Right ventricle myocardium inferior (tissue), 1 donor: ENCODE results near the gene PLA2G2A. TPM values are rescaled to one million over a fixed set of nuclear protein-coding genes. Genes with fewer than 3 reads are reported as not detected.

Source experiments
- ATAC-seq: fragments of 200-7000 bp; cut with Tn5 transposase; one replicate; pipeline ENCODE4 v1.9.1; 2020; ENCODE audit warnings: mild to moderate bottlenecking, moderate library complexity
- DNase-seq: peaks from one replicate; pipeline ENCODE4 v3.0.0; 2021; ENCODE audit errors: missing footprints
- intact Hi-C: fragments of 100-400 bp; cut with DNase I; formaldehyde crosslinking; loops from one replicate; pipeline ENCODE4 v1.11.0; 2022
- total RNA-seq: library from RNA; stranded (reverse); fragmentation: NEBNext Ultra II Directional; extraction: Animal tissue kit (Norgen Biotek cat#: 25700); gene quantifications from one replicate; pipeline ENCODE4 v1.2.1, GENCODE V29; 2021
- donor health status: DM: no; HTN: yes; CAD: no; lungs with severe emphysema.

Gene PLA2G2A
- total RNA-seq, 1 donor from 2014 or later, result 332 TPM

DNA sequence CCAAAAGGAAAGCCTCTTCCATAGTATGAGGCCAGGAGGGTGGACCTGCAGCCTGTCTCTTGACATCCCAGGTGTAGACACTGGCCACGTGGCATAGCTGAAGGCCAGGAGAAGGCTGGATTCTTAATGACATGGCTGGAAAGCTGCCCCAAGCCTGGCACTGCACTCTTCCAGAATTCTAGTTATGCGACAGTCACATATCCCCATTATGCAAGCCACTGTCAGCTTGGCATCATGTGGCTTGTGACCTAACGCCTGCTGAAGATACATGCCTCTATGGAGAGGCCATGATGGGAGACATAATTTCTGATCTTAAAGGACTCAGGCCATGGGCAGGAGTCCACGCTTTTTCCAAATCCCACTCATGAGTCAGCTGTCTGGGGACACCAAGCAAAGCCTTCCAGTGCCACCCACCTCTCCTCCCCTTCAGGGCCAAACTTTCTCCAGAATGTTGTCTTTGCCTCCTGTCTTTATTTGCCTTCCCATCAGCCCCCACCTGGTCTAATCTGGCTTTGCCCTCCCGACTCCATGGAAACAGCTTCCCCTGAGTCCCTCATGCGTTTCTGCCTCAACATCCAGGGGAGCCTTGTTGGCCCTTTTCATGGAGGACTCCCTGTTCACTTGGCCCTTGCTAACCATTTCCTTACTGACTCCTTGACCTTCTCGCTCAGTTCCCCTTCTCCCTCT lies 3.0 kb downstream of the PLA2G2A start:
- ATAC-seq, result no peak
- peak; percentile 59 for DNase-seq
- intact Hi-C loops, result loop anchor here (5.0 to 10.0 kb wide), 4 partner anchors 51 to 176 kb away; partner anchors contain the start of gene PLA2G5

DNA sequence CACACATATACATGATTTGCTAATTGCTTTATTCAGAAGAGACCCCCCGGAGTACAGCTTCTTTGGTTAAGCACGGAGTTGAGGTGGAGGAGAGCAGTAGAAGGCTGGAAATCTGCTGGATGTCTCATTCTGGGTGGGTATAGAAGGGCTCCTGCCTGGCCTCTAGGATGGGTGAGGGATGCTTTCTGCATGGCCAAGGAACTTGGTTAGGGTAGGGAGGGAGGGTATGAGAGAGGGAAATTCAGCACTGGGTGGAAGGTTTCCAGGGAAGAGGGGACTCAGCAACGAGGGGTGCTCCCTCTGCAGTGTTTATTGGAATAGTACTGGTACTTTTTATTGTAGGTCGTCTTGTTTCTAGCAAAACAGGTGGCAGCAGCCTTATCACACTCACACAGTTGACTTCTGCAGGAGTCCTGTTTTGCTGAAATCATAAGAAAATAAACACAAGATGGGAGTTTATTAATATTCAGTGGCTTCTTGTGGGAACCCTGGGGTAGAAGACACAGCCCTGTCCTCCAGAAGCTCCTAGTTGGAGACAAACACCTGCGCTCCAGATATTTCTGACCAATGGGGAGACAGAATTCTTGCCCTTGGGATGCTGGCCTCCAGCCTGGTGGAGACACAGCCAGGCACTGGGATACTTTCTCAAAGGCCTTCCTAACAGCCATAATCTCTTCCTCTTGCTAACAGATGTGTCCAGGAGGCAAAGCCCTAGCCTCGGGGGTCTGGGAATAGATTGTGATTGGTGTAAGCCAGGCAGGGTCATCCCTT lies 3.8 kb downstream of the PLA2G2A start:
- intact Hi-C loops, result loop anchor here (5.0 to 10.0 kb wide), 4 partner anchors 52 to 177 kb away; partner anchors contain the start of gene PLA2G5
- DNase-seq (no peak), ATAC-seq (peak; percentile 9)

DNA sequence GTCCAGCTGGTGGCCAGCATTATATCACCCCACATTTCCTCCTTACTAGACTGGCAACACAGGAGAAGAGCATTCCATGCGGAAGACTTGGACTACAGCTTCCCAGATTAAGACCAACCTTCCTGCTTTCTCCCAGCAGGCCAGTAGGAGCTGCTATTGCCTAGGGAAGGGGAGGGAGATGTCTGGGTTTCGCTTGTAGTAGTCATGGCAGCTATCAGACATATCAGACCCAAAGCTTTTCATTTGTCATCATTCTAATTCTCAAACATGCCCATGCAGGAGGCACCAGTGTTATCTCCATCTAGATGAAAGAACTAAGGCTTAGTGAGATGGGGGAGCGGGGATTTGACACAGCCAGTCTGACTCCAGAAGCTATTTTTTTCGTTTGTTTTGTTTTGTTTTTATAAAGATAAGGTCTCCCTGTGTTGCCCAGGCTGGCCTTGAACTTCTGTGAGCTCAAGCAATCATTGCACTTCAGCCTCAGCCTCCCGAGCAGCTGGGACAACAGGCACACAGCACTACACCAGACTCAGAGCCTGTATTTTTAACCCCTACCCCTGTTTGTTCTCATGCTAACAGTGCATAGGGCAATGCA lies 4.5 kb downstream of the PLA2G2A start:
- ATAC-seq (peak; percentile 82), DNase-seq (no peak)
- intact Hi-C loops, result loop anchor here (5.0 to 10.0 kb wide), 4 partner anchors 52 to 177 kb away; partner anchors contain the start of gene PLA2G5

DNA sequence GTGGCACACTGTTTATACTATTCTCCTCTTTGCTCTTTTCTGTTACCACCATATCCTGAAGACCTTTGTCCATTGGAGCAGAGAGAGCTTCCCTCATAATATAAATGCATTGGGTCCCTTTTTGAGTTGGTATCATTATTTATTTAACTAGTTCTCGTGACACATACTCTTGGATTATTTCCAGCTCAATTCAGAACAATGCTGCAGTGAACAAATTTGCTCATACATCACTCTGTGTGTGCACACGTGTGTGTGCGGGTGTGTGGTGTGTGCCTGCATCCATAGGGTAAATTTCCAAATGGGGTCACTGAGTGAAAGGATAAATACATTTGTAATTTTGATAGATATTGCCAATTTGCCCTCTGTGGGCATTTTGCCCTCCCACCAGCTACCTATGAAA lies 5.8 kb downstream of the PLA2G2A start:
- DNase-seq, result no peak
- intact Hi-C loops, result loop anchor here (10.0 kb wide), 1 partner anchor 101 kb away; the partner anchor contains the start of gene PLA2G5
- ATAC-seq, result no peak

DNA sequence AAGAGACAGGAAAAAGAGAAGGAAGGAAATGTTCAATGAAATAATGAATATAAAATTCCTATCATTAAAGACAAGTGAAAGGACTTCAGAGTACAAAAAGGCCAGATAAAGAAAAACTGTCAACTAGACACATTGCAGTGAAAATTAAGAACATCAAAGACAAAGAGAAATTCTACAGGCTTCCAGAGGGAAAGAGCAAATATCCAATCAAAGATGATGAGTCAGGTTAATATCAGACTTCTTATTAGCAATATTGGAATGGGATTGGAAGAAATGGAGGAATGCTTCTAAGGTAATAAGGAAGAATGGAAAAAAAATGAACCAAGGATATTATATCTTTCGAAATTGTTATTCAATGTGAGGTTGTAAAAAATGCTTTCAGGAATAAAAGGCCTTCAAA lies 7.8 kb downstream of the PLA2G2A start:
- ATAC-seq (no peak), DNase-seq (no peak)
- intact Hi-C loops, result loop anchor here (10.0 kb wide), 1 partner anchor 103 kb away; the partner anchor contains the start of gene PLA2G5

DNA sequence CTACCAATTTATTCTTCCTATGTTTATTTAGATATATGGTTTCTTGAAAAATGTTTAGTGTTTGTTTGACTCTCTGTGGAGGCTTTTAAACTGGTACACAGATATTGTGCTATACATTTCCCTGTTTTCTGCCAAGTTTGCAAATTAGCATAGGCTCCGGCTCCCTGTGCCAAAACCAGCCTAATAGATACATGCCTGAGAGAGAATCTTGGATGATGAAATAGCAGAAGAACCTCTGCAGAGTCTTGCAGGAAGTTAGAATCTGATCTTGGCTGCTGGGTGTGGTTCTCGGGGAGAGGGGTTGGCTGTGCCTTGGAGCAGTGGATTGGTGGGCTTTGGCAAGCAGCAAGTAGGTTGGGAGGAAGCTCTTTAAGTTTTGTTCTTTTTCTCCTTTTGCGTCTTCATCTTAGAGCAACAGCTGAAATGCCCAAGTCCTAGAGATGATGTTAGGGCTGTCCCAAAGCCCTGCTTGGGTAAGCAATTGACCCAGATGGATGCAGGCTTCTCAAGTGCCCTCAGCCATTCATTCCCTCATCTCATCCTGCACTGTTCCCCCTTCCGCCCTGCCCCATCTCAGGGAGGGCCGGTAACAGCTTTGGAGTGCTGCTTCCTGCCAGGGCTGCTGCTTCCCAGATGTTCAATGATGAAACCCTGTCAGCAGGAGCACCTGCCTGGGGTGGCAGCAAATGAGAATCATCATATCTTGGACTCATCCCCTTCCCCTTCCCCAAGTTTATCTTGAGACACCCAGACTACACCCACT lies 9.3 kb downstream of the PLA2G2A start:
- DNase-seq (no peak), ATAC-seq (no peak)
- intact Hi-C loops, result loop anchor here (10.0 kb wide), 1 partner anchor 105 kb away; the partner anchor contains the start of gene PLA2G5

DNA sequence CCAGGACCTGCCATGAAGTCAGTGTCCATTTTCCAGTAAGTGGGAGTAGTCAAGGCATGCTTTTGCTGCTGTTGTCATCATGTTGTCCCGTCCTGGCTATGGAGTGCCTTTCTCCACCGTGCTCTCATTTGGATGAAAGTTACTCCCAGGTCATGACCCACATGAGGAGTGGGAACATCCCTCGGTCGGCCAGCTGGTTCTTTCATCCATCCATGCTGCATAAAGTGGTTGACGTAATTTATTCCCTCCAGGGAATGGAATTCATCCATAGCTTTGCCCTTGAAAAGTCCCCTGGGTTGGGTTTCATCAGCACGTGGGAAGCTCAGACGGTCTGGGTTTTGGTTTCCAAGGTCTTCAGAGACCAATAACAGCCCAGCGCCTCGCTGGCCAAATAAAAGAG lies 11.6 kb downstream of the PLA2G2A start:
- peak; percentile 96 for ATAC-seq
- peak; percentile 87 for DNase-seq
- intact Hi-C loops, result no loop called here

DNA sequence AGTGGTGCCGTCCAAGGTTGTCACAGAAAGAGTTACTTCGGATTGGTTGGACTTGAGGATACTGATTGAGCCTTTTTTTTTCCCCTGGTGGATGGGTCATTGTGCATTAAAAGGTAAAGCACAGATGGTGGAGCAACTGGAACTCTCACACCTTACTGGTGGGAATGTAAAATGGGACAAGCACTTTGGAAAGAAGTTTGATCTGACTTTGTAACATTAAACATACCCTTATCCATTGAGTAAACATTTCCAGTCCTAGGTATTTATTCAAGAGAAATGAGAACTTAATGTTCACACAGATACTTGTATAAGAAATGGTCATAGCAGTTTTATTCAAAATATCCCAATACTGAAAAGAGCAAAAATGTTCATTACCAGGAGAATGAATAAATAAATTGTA lies 14.9 kb downstream of the PLA2G2A start:
- DNase-seq (no peak), ATAC-seq (no peak)
- intact Hi-C loops, result no loop called here

DNA sequence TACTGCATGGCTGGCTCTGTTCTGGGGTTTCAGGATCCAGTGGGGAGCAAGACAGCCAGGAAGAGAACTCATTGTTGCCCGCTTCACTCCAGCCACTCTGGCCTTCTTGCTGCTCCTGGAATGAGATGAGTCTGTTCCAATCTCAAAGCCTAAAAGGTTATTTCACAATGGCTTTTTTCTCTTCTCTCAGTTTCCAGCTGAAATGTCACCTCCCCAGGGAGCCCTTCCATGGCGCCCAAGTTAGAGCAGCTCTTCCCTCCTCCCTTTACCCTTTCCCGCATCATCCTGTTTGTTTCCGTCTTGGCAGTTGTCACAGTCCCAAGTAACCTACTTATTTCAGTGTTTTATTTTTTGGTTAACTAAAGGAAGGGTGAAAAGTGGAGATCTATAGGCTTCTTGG lies 15.8 kb downstream of the PLA2G2A start:
- intact Hi-C loops, result no loop called here
- ATAC-seq (no peak), DNase-seq (no peak)

DNA sequence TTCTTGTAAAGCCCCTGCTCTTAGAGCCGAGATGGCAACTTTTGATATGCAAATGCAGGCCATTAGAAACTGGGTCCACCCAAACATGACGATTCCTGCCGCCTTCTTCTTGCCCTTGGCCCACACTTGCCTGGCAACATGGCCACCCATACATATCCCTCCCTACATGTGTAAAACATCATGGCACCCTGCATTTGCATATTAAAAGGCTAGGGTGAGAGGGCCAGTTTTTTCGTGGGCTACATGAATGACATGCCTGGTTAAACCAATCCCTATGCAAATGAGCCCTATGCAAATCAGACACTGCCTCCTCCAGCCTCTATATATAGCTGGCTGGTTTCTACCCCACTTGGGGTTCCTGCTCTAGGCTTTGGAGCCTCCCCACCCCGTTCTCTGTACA lies 18.8 kb downstream of the PLA2G2A start:
- DNase-seq (no peak), ATAC-seq (no peak)
- intact Hi-C loops, result no loop called here

DNA sequence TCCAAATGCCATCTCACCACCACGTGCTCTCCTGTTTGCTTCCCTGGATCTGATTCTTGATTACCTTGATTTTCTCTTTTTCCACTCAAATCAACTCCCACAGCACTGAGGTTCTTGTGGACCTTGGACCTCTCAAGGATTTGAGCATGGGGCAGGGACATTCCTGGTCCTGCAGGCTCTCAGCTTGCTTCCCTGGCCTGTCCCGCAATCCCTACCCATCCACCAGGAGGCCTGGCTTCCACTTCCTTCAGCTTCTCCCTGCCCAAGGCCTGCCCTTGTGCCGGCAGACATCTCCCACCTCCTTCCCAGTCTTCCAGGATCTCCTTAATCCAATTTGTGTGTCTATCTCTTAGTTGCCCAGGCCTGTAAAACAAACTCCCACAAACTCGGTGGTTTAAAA lies 21.6 kb downstream of the PLA2G2A start:
- intact Hi-C loops, result no loop called here
- ATAC-seq (no peak), DNase-seq (no peak)

DNA sequence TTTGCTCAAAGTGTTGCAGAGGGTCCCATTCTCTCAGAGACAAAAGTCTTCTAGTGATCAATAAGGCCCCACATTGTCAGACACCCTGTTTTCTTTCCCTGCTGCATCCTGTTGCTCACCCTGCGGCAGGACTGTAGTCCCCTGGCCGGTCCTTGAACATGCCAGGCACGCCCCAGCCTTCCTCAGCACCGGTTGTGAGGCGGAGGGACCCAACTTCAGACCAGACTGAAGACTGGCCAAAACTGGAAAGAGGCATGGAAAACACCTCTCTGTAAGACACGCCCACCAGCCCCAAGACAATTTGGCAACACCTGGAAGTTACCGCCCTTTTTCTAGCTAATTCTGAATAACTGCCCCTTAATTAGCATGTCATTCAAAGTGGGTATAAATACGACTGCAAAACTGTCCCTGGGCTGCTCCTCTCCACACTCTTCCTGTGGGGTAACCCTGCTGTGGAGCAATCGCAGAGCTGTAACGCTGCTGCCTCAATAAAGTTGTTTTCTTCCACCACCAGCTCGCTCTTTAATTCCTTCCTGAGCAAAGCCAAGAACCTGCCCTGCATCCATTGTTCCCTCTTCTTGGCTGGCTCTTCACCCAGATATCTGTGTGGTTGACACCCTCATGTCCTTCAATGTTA lies 23.8 kb downstream of the PLA2G2A start:
- ATAC-seq (no peak), DNase-seq (no peak)
- intact Hi-C loops, result no loop called here

DNA sequence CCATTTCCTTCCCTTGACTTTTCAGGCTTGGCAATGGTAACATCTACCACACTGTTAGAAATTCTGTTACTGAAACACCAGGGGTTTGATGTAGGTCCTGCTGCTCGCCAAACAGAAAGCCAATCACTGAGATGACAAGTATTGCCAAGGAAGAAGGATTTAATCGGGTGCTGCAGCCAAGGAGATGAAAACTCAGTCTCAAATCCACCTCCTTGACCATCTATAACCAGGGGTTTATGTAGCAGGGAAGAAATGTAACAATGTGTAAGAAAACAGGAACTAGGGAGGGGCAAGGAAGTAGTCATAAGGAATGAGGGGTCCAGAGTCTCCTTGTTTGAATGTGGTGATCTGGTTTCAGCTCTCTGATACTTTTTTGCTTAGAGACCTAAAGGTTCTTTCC lies 25.4 kb downstream of the PLA2G2A start:
- DNase-seq (no peak), ATAC-seq (no peak)
- intact Hi-C loops, result no loop called here

DNA sequence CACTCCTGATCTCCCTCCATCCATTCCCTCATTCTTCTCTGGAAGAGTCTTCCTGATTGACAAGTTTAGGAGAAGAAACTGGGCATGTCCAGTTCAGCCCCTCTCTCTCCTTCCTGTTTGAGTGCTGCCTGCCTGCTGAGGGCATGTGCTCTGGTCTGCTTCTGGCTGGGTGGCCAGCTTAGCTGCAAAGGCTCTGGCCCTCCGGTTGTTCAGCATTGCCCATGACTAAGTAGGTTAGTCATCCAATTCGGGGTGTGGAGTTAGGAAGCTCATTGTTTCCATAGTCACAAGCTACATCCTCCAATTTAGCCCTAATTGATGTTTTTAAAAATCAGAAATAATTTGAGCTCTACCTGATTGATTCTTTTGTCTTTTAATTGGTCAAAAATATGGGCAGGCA lies 30.4 kb downstream of the PLA2G2A start:
- ATAC-seq, result no peak
- intact Hi-C loops, result no loop called here
- DNase-seq, result no peak

DNA sequence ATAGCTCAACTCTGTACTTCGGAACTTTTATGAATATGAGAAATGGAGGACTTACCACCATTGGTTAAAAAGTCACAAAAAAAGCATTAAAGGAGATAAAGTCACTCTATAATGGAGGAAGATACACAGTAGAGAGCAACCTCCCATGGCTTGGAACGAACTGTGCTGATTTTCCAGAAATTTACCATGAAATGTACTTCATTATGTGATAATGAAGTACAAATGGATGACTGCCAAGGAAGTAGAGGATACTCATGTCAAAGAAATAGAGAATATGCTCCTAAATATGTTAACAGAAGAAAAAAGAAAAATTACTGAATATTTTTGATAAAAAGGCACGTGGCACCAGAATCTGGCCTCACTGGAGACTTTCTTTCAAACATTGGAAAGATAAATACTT lies 32.4 kb downstream of the PLA2G2A start:
- ATAC-seq (no peak), DNase-seq (no peak)
- intact Hi-C loops, result no loop called here

DNA sequence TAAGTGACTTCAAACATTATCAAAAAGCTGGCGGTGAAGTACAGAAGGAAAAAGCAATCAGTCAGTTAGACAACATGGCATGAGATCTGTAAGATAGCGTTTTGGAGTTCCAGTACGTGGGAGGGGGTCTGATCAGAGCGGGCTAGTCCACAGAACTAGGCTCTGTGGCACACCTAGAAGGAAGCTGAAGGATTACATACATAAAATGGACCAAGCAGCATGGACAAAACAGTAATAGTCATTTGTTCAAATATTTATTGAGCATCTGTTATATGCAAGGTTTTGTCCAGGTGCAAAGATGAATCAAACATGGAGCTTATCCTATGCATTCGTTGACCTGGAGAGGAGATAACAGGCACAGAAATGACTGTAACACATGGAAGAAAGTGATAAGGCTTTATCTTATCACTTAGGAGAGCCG lies 33.1 kb downstream of the PLA2G2A start:
- intact Hi-C loops, result no loop called here
- ATAC-seq, result no peak
- DNase-seq, result no peak

DNA sequence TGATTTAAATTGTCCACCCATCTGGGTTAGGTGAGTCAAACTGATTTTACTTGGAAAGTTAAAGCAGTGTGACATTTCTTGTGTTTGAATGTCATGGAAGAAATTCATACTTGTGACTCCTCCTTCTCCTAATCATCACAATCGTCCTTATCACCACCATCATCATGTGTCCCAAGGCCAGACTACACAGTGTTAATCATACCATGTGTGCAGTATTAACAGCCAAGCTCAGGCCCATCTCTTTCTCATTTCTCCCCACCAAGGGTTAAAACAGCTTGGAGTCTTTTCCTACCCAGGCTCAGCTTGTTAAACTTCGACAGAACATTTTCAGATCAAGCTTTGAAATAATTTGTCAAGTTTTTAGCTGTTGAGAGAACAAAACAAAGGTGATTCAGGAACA lies 33.5 kb downstream of the PLA2G2A start:
- ATAC-seq (no peak), DNase-seq (no peak)
- intact Hi-C loops, result no loop called here

DNA sequence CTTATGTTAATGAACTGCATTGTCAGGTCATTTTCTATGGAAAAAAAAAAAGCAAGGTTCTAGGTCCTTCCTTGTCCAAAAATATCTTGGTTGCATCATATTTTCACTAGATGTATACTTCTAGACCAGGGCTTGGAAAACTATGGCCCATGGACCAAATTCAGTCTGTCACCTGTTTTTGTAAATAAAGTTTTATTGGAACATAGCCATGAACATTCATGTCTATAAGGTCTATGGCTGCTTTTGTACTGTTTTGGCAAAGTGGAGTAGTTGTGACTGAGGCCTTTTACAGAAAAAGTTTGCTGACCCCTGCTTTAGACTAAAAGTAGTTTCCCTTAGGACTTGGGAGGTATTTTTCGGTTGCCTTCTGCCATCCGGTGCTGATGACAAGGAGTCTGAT lies 36.8 kb downstream of the PLA2G2A start:
- intact Hi-C loops, result no loop called here
- ATAC-seq, result no peak

DNA sequence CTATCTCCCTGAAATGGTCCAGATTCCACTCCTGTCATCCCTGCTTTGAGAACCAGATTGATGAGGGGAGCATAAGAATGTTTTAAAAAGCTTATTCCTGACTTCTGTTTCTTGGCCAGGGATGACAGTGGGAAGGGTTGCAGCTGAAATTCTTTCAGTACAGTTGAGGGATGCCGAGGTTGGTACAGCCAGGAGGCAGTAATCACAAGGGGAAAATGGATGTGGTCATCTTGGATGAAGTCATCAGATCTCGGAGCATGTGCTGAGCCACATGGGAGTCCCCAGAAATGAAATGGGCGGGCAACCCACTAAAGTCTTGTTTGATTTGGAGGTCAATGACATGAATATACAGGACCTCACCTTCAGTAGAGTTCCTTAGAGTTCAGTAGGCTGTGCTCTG lies 37.3 kb downstream of the PLA2G2A start:
- ATAC-seq, result peak; percentile 62
- DNase-seq, result no peak
- intact Hi-C loops, result no loop called here

More for the DNA sequence above, 36.8 kb downstream of the PLA2G2A start:
- DNase-seq, result no peak
